HG03064 (cell line): ENCODE data around the gene ATRIP.
"Not testable (repeated sequence)": the region's sequence is repeated elsewhere in the genome, so short reads cannot be mapped to it uniquely, and the experiment has no call there.

ENCODE experiments used
- ATAC-seq: cut with Tn5 transposase; IDR thresholded peaks from one replicate; pipeline ENCODE4 v1.9.1; 2021; ENCODE audit warnings: low read depth; ENCODE audit not compliant: unreplicated experiment

ATRIP gene

DNA sequence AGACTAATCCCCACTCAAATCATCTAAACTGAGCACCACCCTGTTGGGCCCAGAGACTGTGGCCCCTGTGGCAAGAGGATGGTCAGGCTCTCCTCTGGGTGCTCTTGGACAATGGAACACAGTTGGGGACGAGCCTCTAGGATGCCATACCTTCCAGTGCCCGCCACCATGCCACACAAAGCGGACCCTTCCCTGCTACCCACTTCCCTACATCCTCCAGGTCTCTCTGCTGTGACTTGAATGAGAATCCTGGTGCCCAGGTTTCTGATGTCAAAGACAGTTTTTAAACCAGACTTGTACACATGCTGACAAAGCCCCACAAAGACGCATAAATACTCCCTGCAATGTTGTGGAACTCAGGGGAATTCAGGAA is 11.3 kb upstream of the ATRIP start:
- no peak for ATAC-seq

DNA sequence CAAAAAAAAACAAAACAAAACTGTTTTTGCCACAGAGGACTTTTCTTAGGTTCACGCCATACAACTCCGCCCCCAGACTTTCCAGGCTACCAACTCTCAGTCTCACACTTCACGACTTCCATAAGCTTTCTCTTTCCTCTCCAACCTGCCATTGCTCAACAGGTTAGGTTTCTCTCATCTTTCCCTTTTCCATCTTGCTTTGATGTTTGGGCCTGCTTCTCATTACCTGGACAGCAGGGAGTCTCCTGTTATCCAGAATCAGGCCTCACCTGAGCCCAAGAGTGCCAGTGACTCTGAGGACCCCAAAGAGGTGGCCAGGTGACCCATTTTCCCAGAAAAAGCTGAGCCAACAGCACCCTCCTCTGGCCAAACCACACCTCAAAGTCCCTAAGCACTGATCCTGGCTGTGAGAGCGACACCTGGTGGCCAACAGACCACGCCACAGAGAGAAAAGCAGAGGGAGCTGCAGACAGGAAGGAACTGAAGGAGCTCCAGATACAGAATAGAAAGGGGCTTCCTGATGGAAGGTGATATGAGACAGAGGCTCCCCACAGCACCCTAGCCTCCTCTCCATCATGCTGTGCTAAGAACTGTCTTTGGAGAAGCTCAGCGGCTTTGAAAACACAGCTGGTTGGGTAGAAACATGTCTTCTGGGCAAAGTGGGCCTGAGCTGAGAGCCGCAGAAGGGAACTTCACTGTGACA is 10.6 kb upstream of the ATRIP start:
- no peak for ATAC-seq

- no peak for ATAC-seq
Observed at GRCh38 chr3:48436477-48436787, 10.1 kb upstream of the ATRIP start.

GRCh38 chr3:48436855-48437254 is 9.7 kb upstream of the ATRIP start:
- ATAC-seq, result no peak

- no peak for ATAC-seq
Observed at GRCh38 chr3:48437812-48438211, 8.7 kb upstream of the ATRIP start.

- ATAC-seq, result peak; percentile 85
Observed at GRCh38 chr3:48439820-48440589, 6.5 kb upstream of the ATRIP start, which contains the start of the genes CCDC51 and TMA7. CCDC51 (minus strand) TSS chr3:48440119; CDS start chr3:48435128, 4,991 bp downstream. TMA7 (plus strand) TSS chr3:48440257; CDS start chr3:48440297, 40 bp downstream.

DNA sequence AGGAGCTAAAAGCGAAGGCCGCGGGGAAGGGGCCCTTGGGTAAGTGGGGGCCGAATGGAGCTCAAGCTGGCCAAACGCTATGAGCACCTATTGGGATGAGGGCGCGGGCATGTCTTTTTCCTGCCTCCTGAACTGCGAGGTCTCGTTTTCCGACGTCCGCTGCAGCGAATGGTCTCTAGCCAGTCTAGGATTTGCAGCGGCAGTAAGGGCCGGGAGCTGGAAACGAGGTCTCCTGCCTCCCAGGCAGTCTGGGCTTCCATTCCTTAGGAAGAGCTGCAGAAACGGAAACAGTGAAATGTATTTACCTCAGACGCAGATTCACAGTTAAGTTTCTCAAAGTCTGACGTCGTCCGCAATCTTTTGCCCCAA is 6.0 kb upstream of the ATRIP start:
- ATAC-seq, result no peak

DNA sequence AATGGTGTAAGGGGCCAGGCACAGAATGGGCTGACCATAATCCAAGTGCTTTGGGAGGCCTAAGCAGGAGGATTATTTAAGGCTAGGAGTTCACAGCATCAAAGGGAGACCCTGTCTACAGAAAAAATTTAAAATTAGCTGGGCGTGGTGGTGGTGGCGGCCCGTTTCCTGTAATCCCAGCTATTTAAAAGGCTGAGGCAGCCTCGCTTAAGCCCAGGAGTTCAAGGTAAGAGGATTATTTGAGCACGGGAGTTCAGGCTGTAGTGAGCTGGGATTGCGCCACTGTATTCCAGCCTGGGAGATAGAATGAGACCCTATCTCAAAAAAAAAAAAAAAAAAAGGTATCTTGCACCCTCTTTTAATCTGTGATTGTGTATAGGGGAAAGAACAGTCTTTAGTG is 4.6 kb upstream of the ATRIP start:
- ATAC-seq, result no peak

DNA sequence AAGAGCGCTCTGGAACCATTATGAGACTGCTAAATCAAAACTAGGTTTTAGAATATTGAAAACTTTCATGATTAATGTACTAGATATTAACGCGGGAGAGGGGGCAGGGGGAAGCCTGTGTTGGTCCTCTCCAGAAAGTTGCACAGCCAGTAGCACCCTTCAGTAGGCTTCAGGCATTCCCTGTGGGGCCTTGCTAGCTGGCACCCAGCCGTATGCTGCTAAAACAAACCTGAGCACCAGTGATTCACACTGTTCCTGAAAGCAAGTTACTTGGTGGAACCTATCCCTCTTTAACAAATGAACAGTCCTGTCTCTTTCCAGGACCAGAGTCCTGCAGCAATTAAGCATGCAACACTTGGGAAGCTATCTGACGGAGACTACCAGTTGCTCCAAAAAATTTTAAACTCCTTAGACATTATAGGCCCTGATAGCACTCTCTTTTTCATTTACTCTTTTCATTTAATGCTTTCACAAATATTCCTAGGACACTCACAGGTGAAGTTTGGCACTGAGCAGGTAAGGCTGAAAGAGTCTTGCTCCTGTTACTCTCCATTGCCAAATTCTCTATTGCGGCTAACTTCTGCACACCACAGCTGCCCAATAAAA is 1.2 kb upstream of the ATRIP start:
- no peak for ATAC-seq

DNA sequence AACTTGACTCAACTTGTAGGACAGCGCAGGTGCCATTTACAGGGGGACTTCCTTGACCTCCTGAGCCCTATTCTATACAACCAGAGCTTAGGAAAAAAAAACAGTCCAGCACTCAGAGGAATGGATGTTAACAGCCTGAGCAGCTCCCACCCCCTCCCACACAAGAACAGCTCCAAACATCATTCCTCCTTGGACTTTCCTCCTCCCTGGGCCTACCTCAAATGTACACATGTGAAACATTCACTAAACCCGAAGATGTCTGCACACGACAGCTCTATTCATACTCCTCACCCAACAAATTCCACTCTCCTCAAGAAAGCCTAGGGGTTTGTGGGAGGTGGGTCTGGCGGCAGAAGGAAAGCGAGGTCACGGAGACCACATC is 503 bp upstream of the ATRIP start:
- ATAC-seq, result no peak

- no peak for ATAC-seq
Observed at GRCh38 chr3:48451270-48451669, 4.7 kb downstream of the ATRIP start.

DNA sequence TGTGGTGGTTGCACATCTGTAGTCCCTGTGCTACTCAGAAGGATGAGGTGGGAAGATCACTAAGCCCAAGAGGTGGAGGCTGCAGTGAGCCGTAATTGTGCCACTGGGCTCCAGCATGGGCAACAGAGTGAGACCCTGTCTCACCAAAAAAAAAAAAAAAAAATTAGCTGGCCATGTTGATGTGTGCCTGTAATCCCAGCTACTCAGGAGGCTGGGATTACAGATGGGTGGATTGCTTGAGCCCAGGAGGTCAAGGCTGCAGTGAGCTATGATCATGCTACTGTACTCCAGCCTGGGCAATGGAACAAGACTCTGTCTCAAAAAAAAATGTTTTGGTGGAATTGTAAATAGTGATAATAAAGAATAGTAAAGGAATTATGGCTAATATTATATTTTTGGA is 9.9 kb downstream of the ATRIP start:
- no peak for ATAC-seq

DNA sequence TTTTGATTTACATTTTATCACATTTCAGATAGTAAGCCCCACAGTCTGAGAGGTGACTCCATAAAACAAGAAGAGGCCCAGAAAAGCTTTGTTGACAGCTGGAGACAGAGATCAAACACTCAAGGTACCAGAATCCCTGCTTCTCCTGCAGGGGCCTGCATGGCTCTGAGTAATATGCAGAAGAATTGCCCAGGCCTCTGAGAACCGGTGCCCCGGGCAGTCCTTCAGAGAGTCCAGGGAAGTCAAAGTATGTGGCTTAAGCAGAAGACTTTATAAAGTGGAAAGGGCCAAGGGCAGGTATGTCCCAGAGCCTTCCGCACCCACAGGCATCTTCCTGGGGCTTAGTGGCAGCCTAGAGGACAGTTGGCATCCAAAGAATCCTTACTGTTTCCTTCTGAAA is 12.8 kb downstream of the ATRIP start:
- ATAC-seq, result no peak

GRCh38 chr3:48459773-48460516 is 13.4 kb downstream of the ATRIP start:
- no peak for ATAC-seq

DNA sequence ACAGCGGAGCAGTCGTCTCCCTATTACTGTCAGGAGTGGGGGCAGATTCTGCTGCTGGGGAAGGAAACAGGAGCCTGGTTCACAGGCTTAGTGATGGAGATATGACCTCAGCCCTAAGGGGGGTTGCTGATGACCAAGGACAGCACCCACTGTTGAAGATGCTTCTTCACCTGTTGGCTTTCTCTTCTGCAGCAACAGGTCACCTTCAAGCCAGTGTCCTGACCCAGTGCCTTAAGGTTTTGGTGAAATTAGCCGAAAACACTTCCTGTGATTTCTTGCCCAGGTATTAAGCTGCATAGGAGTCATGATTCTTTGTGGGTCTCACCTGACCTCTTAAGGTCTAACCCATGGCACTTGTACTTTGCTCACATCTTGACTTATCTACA is 14.0 kb downstream of the ATRIP start:
- ATAC-seq, result no peak

DNA sequence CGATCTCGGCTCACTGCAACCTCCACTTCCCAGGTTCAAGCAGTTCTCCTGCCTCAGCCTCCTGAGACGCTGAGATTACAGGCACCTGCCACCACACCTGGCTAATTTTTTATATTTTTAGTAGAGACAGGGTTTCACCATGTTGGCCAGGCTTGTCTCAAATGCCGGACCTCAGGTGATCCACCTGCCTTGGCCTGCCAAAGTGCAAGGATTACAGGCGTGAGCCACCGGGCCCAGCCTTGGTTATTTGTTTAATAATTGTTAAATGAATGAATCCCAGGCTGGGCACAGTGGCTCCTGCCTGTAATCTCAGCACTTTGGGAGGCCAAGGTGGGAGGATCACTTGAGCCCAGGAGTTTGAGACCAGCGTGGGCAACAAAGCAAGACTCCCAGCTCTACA is 15.2 kb downstream of the ATRIP start:
- not testable (repeated sequence) for ATAC-seq

DNA sequence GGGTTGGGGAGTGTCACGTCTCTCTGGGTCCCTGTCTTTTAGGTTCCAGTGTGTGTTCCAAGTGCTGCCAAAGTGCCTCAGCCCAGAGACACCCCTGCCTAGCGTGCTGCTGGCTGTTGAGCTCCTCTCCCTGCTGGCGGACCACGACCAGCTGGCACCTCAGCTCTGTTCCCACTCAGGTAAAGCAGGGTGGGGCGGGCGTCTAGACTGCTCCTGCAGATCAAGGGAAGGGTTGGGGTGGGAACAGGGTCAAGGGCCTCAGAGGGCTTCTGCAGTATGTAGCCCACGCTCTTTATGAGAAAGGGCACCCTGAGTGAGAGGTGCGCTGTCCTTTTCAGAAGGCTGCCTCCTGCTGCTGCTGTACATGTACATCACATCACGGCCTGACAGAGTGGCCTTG is 17.2 kb downstream of the ATRIP start:
- ATAC-seq, result no peak

- ATAC-seq, result no peak
Observed at GRCh38 chr3:48464713-48465221, 18.2 kb downstream of the ATRIP start.

GRCh38 chr3:48465237-48465530 is 18.6 kb downstream of the ATRIP start:
- no peak for ATAC-seq

DNA sequence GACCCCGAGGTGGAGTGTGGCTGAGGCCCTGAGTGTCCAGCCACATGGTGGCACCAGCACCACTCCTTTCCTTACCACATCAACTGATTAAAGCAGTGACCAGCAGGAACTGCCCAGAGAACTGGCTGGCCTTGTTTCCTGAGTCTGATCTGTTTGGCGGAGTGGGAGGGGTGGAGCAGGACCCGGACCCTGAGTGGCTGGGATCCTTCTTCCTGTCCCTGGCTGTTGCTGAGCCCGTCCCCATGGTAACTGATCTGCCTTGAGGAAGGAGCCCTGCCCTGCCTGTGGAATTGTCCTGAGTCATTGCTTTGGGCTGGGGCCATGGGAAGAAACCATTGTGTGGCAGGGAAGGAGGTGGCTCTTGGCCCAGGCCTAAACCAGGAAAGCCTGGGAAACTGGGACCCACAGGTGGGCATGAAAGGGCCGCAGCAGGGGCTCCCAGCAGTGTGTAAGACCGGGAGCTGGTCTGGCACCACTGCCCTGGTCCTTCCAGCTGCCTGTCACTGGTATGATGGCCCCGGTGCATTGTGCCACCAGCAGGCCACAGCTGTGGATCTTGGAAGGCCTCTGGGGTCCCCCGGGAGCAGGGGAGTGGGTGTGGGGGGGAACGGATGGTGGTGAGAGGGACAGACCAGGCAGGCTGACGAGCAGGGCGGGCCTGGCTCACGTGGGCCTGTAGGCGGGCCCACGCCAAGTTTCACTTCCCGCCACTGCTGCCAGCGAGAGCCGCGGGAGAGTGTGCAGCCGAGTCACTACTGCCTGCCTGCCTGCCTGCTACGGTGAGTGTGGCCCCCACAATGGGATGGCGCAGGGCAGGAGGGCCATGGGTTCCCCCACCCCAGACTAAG is 19.2 kb downstream of the ATRIP start:
- peak; percentile 73 for ATAC-seq
